ENCODE data around the gene EPHB2.

- TF ChIP-seq POLR2A (IDR thresholded peaks at IDR 0.05) (no peak), CTCF (IDR thresholded peaks at IDR 0.05) (no peak)
Measured at GRCh38 chr1:22791831-22792347, 81.2 kb downstream of the EPHB2 start.
